ENCODE results near the gene NCOA5. TPM values are rescaled to one million over a fixed set of nuclear protein-coding genes. Genes with fewer than 3 reads are reported as not detected.
A peak's percentile ranks its signal among the peaks of the same experiment; 100 is the strongest.
"Not testable (repeated sequence)": the region's sequence is repeated elsewhere in the genome, so short reads cannot be mapped to it uniquely, and the experiment has no call there.

The NCOA5 gene
- total RNA-seq, 2 experiments from 2014 or later: 26.2 to 27.3 TPM

DNA sequence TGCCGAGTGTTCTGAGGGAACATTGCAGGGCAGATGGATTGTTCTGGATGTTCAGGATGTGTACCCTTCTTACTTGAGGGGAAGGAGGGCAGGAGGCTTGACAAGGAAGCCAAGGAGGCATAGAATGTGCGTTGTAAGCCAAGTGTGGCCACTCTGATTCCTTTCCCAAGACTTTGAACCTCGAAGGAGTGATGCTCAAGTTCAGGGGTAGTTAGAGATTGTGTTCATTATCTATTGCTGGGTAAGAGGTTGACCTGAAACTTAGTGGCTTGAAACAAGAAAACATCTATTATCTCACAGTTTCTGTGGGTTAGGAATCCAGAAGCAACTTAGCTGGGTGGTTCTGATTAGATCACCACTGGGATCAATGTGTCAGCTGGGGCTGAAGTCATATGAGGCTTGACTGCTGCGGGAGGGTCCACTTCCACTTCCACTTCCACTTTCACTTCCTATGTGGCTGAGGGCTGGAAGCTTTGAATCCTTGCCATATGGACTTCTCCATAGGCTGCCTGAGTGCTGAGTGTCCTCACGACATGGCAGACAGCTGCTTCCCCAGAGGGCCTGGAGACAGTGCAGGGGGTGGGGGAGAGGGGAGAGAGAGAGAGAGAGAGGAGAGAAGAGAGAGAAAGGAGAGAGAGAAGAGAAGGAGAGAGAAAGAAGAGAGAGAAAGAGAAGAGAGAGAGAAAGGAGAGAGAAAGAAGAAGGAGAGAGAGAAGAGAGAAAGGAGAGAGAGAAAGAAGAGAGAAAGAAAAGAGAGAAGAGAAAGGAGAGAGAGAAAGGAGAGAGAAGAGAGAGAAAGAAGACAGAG lies 21.5 kb upstream of the NCOA5 start:
- Mint-ChIP-seq H3K9me3 (no peaks in the 10 kb centered on the region), H3K27me3 (peaks cover 40% of the 10 kb centered on the region), H3K27ac (no peak overlapping the region), H3K36me3 (no peaks in the 10 kb centered on the region), H3K4me1 (peaks cover 15% of the 10 kb centered on the region), H3K4me3 (no peak overlapping the region)
- peak; percentile 61 for DNase-seq

DNA sequence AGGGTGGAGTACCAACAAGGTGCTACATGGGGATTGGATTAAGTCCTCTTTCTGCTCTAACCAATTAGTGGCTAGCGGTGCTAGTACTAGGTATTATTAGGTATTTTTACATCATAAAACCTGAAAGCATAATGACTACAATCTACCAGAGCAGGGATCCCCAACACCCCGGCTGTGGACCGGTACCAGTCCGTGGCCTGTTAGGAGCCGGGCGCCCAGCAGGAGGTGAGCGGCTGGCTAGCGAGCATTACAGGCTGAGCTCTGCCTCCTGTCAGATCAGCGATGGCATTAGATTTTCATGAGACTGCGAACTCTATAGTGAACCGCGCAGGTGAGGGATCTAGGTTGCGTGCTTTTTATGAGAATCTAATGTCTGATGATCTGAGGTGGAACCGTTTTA lies 19.2 kb upstream of the NCOA5 start:
- no peaks in the 10 kb centered on the region for H3K9me3 Mint-ChIP-seq
- H3K27me3 Mint-ChIP-seq: peaks cover 58% of the 10 kb centered on the region
- H3K4me3 Mint-ChIP-seq: no peak overlapping the region
- H3K36me3 Mint-ChIP-seq: peaks cover 2% of the 10 kb centered on the region
- no peak for DNase-seq
- H3K4me1 Mint-ChIP-seq: peaks cover 15% of the 10 kb centered on the region
- H3K27ac Mint-ChIP-seq: peak overlapping the region; percentile 70

DNA sequence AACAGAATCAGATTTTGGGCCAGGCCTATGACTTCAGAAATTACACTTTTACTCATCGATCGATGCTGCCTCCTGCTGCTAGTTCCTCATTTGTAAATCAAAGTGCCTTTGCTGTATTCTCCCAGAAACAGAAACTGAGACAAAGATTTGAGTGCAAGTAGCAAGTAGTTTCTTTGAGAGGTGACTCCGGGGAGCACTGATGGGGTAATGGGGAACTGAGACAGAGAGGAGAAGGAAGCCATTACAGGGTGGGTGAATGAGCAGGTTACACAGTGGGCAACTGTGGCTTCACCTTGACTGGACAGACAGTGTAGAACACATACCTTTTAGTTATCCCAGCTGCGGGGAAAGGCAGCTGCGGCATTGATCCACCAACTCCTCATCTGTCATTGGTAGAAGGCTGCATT lies 18.7 kb upstream of the NCOA5 start:
- Mint-ChIP-seq H3K9me3 (no peaks in the 10 kb centered on the region), H3K4me3 (no peak overlapping the region), H3K36me3 (peaks cover 2% of the 10 kb centered on the region), H3K27me3 (peaks cover 60% of the 10 kb centered on the region), H3K4me1 (peaks cover 15% of the 10 kb centered on the region), H3K27ac (peak overlapping the region; percentile 70)
- DNase-seq: no peak

DNA sequence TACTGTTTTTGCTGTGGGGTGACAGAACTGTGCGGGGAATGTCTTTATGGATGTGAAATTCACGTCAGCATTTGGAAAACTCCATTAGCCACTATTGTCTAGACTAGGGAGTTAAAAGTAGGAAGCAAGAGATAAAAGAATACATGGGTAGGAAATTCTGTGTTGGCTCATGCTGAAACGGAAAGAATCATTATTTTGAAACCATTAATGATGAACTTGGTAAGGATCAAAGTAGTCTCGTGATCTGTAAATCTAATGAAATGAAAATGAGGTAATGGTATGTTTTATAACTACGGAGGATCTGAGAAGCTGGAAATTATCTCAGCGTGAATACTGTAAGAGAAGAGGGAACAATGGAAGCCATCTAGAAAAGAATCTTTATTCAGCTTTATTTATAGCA lies 17.3 kb upstream of the NCOA5 start:
- no peak for DNase-seq
- Mint-ChIP-seq H3K9me3 (no peaks in the 10 kb centered on the region), H3K27me3 (peaks cover 71% of the 10 kb centered on the region), H3K4me3 (no peak overlapping the region), H3K27ac (no peak overlapping the region), H3K36me3 (peaks cover 2% of the 10 kb centered on the region), H3K4me1 (peaks cover 15% of the 10 kb centered on the region)

DNA sequence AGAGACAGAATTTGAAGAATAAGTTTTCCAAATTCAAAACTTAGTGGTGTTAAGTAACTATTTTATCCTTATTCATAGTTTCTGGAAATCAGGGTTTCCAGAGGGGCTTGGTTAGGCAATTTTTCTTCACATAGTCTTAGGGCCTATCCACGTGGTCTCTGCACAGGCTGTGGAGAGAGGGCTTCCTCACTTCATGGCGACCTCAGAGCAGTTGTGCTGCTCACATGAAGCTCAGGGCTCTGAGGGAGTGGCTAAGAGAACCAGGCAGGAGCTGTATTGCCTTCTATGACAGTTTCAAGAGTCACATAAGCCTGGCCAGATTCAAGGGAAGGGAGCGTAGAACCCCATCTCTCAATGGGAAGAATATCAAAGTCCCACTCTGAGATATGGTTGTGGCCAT lies 14.5 kb upstream of the NCOA5 start:
- Mint-ChIP-seq H3K36me3 (peaks cover 2% of the 10 kb centered on the region), H3K27me3 (peaks cover 76% of the 10 kb centered on the region), H3K27ac (no peak overlapping the region), H3K9me3 (no peaks in the 10 kb centered on the region), H3K4me1 (peaks cover 6% of the 10 kb centered on the region), H3K4me3 (no peak overlapping the region)
- no peak for DNase-seq

DNA sequence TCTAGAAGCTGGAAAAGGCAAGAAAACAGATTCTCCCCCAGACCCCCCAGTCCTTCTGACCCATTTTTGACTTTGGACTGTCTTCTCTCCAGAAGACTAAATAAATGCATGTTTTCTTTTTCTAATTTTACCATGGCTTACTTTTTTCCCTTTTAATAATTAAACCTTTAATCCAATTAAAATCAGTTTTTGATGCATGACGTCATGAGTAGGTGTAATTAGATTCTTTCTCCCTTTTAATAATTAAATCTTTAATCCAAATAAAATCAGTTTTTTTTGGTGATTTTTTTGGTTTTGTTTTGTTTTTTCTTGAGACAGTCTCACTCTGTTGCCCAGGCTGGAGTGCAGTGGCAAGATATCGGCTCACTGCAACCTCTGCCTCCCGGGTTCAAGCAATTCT lies 13.2 kb upstream of the NCOA5 start:
- no peak for DNase-seq
- Mint-ChIP-seq H3K9me3 (no peaks in the 10 kb centered on the region), H3K27me3 (peaks cover 78% of the 10 kb centered on the region), H3K4me3 (no peak overlapping the region), H3K36me3 (peaks cover 2% of the 10 kb centered on the region), H3K4me1 (no peaks in the 10 kb centered on the region), H3K27ac (no peak overlapping the region)

DNA sequence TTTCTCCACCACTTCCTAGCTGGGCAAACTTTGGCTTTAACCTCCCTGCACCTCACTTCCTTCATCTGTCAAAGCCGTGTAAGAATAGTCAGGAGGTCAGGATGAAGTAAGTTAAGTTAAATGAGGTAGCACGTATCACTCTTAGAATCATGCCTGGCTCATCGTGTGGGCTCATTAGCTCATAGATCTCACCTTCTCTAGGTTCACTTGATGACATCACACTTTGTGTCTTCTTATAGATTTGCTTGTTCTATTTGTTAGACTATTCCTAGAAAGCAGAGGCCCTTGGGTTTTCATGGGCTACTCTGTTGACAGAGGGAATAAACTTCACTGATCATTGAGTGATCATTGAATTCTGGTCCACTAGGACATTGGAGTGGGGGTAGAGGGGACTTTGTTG lies 12.2 kb upstream of the NCOA5 start:
- no peaks in the 10 kb centered on the region for H3K4me1 Mint-ChIP-seq
- peaks cover 2% of the 10 kb centered on the region for H3K36me3 Mint-ChIP-seq
- no peak overlapping the region for H3K4me3 Mint-ChIP-seq
- no peak overlapping the region for H3K27ac Mint-ChIP-seq
- H3K9me3 Mint-ChIP-seq: no peaks in the 10 kb centered on the region
- H3K27me3 Mint-ChIP-seq: peaks cover 76% of the 10 kb centered on the region
- DNase-seq: no peak

DNA sequence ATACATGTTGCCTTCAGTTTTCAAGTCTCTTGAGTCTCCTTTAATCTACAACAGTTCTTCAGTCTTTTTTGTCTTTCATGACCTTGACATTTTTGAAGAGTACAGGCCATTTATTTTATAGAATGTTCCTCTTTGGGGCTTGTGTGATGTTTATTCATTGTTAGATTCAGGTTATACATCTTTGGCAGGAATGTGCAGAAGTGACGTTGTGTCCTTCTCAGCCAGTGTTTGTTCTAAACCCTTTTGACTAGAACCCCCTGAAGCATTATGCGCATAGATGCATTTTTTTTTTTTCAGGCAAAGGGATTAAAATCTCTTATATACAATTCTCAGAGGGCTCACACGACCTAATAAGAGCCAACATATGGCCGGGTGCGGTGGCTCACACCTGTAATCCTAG lies 11.2 kb upstream of the NCOA5 start:
- Mint-ChIP-seq H3K4me1 (no peaks in the 10 kb centered on the region), H3K27me3 (peaks cover 72% of the 10 kb centered on the region)

DNA sequence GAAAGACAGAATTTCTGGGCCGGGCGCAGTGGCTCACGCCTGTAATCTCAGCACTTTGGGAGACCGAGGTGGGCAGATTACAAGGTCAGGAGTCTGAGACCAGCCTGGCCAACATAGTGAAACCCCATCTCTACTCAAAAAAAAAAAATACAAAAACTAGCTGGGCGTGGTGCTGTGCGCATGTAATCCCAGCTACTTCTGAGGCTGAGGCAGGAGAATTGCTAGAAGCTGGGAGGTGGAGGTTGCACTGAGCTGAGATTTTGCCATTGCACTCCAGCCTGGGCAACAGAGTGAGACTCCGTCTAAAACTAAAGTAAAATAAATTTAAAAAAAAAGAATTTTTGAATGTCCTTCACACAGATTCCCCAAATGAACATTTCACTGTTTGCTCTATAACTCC lies 10.7 kb upstream of the NCOA5 start:
- H3K4me1 Mint-ChIP-seq, DNase-seq, H3K9me3 Mint-ChIP-seq, H3K36me3 Mint-ChIP-seq, H3K4me3 Mint-ChIP-seq, H3K27ac Mint-ChIP-seq: not testable (repeated sequence)
- peaks cover 71% of the 10 kb centered on the region for H3K27me3 Mint-ChIP-seq

More for the DNA sequence above, 11.2 kb upstream of the NCOA5 start:
- no peak for DNase-seq
- H3K9me3 Mint-ChIP-seq: no peaks in the 10 kb centered on the region
- no peak overlapping the region for H3K27ac Mint-ChIP-seq
- H3K36me3 Mint-ChIP-seq: peaks cover 2% of the 10 kb centered on the region
- no peak overlapping the region for H3K4me3 Mint-ChIP-seq

DNA sequence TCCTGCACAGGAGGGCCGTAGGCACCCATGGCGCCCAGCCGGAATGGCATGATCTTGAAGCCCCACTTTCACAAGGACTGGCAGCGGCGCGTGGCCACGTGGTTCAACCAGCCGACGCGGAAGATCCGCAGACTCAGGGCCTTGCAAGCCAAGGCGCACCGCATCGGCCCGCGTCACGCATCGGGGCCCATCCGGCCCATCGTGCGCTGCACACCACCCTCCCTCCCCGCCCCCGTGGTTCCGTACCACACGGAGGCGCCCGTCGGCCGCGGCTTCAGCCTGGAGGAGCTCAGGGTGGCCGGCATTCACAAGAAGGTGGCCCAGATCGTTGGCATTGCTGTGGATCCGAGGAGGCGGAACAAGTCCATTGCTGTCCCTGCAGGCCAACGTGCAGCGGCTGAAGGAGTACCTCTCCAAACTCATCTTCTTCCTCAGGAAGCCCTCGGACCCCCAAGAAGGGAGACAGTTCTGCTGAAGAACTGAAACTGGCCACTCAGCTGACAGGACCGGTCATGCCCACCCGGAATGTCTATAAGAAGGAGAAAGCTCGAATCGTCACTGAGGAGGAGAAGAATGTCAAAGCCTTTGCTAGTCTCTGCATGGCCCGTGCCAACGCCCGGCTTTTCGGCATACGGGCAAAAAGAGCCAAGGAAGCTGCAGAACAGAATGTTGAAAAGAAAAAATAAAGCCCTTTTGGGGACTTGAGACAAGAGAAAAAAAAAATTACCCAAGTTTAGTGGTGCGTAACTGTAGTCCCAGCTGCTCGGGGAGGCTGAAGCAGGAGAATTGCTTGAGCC lies 9.9 kb upstream of the NCOA5 start:
- H3K4me1 Mint-ChIP-seq: no peaks in the 10 kb centered on the region
- peaks cover 65% of the 10 kb centered on the region for H3K27me3 Mint-ChIP-seq
- DNase-seq: peak; percentile 32
- no peaks in the 10 kb centered on the region for H3K9me3 Mint-ChIP-seq
- H3K36me3 Mint-ChIP-seq: peaks cover 2% of the 10 kb centered on the region
- no peak overlapping the region for H3K27ac Mint-ChIP-seq
- no peak overlapping the region for H3K4me3 Mint-ChIP-seq

DNA sequence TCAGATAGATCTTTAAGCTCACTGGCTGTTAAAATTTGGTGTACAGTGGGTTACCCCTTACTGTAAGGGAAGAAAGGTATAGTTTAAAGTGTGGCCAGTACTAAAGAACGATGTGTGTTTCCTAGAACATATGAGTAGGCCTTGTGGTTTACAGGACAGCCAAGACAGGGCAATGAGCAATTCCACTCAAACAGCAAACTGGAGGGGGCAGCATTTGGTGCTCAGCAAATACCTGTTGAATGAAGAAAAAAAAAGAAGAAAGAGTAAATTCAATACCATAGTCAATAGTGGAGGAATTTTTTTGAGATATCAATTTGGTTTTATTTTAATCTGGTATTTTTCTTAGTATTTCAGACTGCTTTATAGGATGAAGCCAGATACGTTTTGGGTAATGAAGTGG lies 3.8 kb upstream of the NCOA5 start:
- Mint-ChIP-seq H3K9me3 (no peaks in the 10 kb centered on the region), H3K4me3 (no peak overlapping the region), H3K27me3 (peaks cover 13% of the 10 kb centered on the region), H3K27ac (no peak overlapping the region), H3K36me3 (peaks cover 2% of the 10 kb centered on the region), H3K4me1 (peaks cover 11% of the 10 kb centered on the region)
- no peak for DNase-seq

DNA sequence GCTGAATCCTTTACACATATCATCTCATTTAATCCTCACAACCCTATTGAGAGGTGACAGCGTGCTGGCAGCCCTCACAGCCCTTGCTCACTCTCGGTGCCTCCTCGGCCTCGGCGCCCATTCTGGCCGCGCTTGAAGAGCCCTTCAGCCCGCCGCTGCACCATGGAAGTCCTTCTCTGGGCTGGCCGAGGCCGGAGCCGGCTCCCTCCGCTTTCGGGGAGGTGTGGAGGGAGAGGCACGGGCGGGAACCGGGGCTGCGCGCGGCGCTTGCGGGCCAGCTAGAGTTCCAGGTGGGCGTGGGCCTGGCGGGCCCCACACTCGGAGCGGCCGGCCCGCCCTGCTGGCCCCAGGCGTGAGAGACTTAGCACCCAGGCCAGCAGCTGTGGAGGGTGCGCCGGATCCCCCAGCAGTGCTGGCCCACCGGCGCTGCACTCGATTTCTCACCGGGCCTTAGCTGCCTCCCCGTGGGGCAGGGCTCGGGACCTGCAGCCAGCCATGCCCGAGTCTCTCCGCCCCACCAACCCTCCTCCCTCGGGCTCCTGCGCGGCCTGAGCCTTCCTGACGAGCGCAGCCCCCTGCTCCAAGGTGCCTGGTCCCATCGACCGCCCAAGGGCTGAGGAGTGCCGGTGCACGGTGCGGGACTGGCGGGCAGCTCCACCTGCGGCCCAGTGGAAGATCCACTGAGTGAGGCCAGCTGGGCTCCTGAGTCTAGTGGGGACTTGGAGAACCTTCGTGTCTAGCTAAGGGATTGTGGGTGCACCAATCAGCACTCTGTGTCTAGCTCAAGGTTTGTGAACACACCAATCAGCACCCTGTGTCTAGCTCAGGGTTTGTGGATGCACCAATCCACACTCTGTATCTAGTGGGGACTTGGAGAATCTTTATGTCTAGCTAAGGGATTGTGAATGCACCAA lies 2.1 kb upstream of the NCOA5 start:
- H3K36me3 Mint-ChIP-seq: not testable (repeated sequence)

DNA sequence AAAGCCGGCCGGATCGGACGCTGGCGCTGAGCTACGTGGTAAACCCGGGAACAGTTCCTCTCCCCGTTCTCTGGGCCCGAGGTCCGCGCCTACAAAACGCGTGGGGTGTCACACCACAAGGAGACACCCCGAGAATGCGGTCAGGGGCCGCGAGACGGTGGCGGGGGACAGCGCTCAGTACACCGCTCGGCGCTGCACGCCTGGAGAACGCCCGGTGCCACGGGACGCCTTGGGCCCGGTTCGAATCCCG lies 670 bp downstream of the NCOA5 start:
- Mint-ChIP-seq H3K27me3 (no peaks in the 10 kb centered on the region), H3K4me1 (peaks cover 51% of the 10 kb centered on the region)
- no peak for DNase-seq

More for the DNA sequence above, 2.1 kb upstream of the NCOA5 start:
- H3K4me3 Mint-ChIP-seq, H3K9me3 Mint-ChIP-seq, H3K27ac Mint-ChIP-seq, DNase-seq, H3K27me3 Mint-ChIP-seq: not testable (repeated sequence)
- H3K4me1 Mint-ChIP-seq: peaks cover 24% of the 10 kb centered on the region

DNA sequence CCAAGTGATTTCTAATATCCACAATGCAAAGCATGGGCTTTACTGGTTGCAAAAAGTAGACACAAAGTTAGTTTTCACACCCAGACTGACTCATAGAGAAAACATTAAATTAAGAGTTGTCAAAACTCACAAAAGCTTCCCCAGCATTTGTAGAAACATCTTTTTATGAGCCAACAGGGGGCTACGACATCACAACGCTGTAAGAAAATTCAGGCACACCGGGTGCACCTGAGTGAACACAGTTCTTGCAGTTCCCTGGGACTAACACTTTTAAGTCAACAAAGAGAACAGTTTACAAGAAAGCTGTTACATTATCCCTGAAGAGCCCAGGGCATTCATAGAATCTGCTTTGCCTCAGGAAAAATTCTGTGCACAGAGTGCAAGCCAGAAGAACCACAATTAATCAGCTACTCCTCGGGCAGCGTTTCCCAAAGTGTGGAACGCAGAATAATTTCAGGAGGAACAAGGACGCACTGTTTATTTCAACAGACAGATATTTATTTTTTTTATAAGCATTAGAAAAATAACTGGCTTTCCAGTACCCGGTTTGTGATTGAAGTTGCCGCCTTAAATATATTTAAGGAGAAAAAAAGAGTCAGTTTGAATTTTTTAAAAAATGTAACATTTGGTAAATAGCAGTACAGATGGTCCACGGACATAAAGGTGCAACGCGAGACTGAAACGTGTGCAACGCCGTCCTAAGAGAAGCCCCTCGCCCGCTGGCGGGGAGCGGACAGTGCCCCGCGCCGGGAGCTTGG lies 1.2 kb downstream of the NCOA5 start:
- DNase-seq: no peak
- H3K9me3 Mint-ChIP-seq: no peaks in the 10 kb centered on the region
- H3K27me3 Mint-ChIP-seq: no peaks in the 10 kb centered on the region
- H3K36me3 Mint-ChIP-seq: peaks cover 3% of the 10 kb centered on the region
- H3K4me3 Mint-ChIP-seq: peak overlapping the region; percentile 87
- H3K4me1 Mint-ChIP-seq: peaks cover 55% of the 10 kb centered on the region
- H3K27ac Mint-ChIP-seq: peak overlapping the region; percentile 86

More for the DNA sequence above, 670 bp downstream of the NCOA5 start:
- Mint-ChIP-seq H3K4me3 (peak overlapping the region; percentile 87), H3K36me3 (peaks cover 3% of the 10 kb centered on the region), H3K9me3 (no peaks in the 10 kb centered on the region), H3K27ac (peak overlapping the region; percentile 86)
